GM12892 (cell line): ENCODE data around the gene TBC1D4.

ENCODE experiments used
- POLR2A ChIP-seq: IDR thresholded peaks from 2 replicates; pipeline ENCODE4 v1.6.1; 2011; ENCODE audit warnings: low read depth, low read length, control low read depth
- POLR2AphosphoS5 ChIP-seq: IDR thresholded peaks from 2 replicates; pipeline ENCODE4 v1.6.1; 2011; ENCODE audit warnings: low read depth, low read length, control low read depth
- TAF1 ChIP-seq: IDR thresholded peaks from 2 replicates; pipeline ENCODE4 v1.6.1; 2011; ENCODE audit warnings: low read depth, mild to moderate bottlenecking, control low read depth, low read length, borderline replicate concordance

GRCh38 chr13:75445717-75446499 lies 36.1 kb downstream of the TBC1D4 start:
- TF ChIP-seq POLR2A (no peak), POLR2AphosphoS5 (no peak), TAF1 (no peak)
